B cell (primary cell): ENCODE data around the gene MGARP. TPM values are rescaled to one million over a fixed set of nuclear protein-coding genes. Genes with fewer than 3 reads are reported as not detected.

Experiments used
- ATAC-seq: fragments of 200-7000 bp; cut with Tn5 transposase; one replicate; pipeline ENCODE4 v1.10.0; 2021; ENCODE audit warnings: low read depth, mild to moderate bottlenecking, moderate number of reproducible peaks, moderate library complexity
- CTCF ChIA-PET: fragments of 350-600 bp; sonication (Branson Sonifier 250); formaldehyde crosslinking; loops from one replicate; lab custom pipeline; 2021; ENCODE audit warnings: antibody characterized with exemption, inconsistent platforms; lab: Charles Lee
- POLR2A ChIA-PET: fragments of 350-600 bp; sonication (Branson Sonifier 250); formaldehyde crosslinking; loops from one replicate; lab custom pipeline; 2021; ENCODE audit warnings: antibody characterized with exemption; lab: Charles Lee
- DNase-seq: peaks from one replicate; pipeline ENCODE4 v3.0.0; 2013
- H2AFZ ChIP-seq: 2 replicates; pipeline ENCODE4 v1.6.1; 2012; ENCODE audit warnings: mild to moderate bottlenecking, low read depth, low read length; ENCODE audit not compliant: insufficient read depth, poor library complexity, severe bottlenecking
- H3K27ac ChIP-seq, 2 donors: 1 replicate in 1 of 2; 2 replicates in 1 of 2; pipeline ENCODE4 v1.5.1; 2012 to 2013; ENCODE audit warnings: low read length in 2 of 2, mild to moderate bottlenecking in 2 of 2, moderate library complexity in 1 of 2
- H3K27me3 ChIP-seq, 4 experiments: fragments of 200-600 bp in 1 of 4; sonication (generic) in 1 of 4; replicated peaks in 1 of 4; 1 replicate in 2 of 4; 2 replicates in 2 of 4; pipeline versions ENCODE4 v1.6.1 to v1.7.0; 2013 to 2016; ENCODE audit warnings: low read length in 3 of 4, mild to moderate bottlenecking in 2 of 4, mixed read lengths in 1 of 4, moderate library complexity in 1 of 4; ENCODE audit not compliant: insufficient read depth in 4 of 4, control insufficient read depth in 3 of 4; ENCODE audit errors: control extremely low read depth in 1 of 4
- H3K36me3 ChIP-seq, 2 experiments: replicated peaks in 1 of 2; 1 replicate in 1 of 2; 2 replicates in 1 of 2; pipeline versions ENCODE4 v1.6.1 to v1.7.1; 2013; ENCODE audit warnings: low read length in 1 of 2; ENCODE audit not compliant: insufficient read depth in 2 of 2, control insufficient read depth in 1 of 2; ENCODE audit errors: control extremely low read depth in 1 of 2, extremely low read depth in 1 of 2
- H3K4me1 ChIP-seq, 2 donors: fragments of 200-600 bp in 1 of 2; sonication (generic) in 1 of 2; 1 replicate in 1 of 2; 2 replicates in 1 of 2; pipeline versions ENCODE4 v1.5.1 to v1.6.1; 2013 to 2017; ENCODE audit warnings: low read length in 2 of 2; ENCODE audit not compliant: control insufficient read depth in 2 of 2, insufficient read depth in 2 of 2
- H3K4me2 ChIP-seq: replicated peaks from 2 replicates; pipeline ENCODE3; 2012; ENCODE audit warnings: mild to moderate bottlenecking, low read depth, low read length; ENCODE audit not compliant: poor library complexity, severe bottlenecking
- H3K4me3 ChIP-seq, 5 experiments: fragments of 200-600 bp in 1 of 5; sonication (generic) in 1 of 5; 1 replicate in 3 of 5; 2 replicates in 2 of 5; pipeline versions ENCODE4 v1.5.1 to v1.7.0; 2011 to 2016; ENCODE audit warnings: low read length in 4 of 5, mild to moderate bottlenecking in 4 of 5, low read depth in 2 of 5, control low read depth in 1 of 5, moderate library complexity in 1 of 5; ENCODE audit not compliant: insufficient read depth in 1 of 5; ENCODE audit errors: control extremely low read depth in 1 of 5, extremely low read depth in 1 of 5
- H3K79me2 ChIP-seq: fragments of 200-600 bp; sonication (generic); one replicate; pipeline ENCODE4 v1.6.0; 2016; ENCODE audit warnings: low read length; ENCODE audit not compliant: control insufficient read depth, insufficient read depth
- H3K9ac ChIP-seq: fragments of 200-600 bp; sonication (generic); 2 replicates; pipeline ENCODE4 v1.6.1; 2017; ENCODE audit warnings: mild to moderate bottlenecking, low read length, moderate library complexity
- H3K9me3 ChIP-seq, 3 donors: one replicate each; pipeline versions ENCODE4 v1.6.1 to v1.7.1; 2013; ENCODE audit warnings: low read length in 2 of 3; ENCODE audit not compliant: control insufficient read depth in 2 of 3, insufficient read depth in 1 of 3; ENCODE audit errors: control extremely low read depth in 1 of 3
- H4K20me1 ChIP-seq: 2 replicates; pipeline ENCODE4 v1.6.0; 2012; ENCODE audit warnings: mild to moderate bottlenecking, low read length; ENCODE audit not compliant: insufficient read depth, control insufficient read depth, poor library complexity, severe bottlenecking
- H3K27ac Mint-ChIP-seq: one replicate; pipeline ENCODE4 v1.8.0; 2021; ENCODE audit warnings: mixed read lengths
- H3K27me3 Mint-ChIP-seq: one replicate; pipeline ENCODE4 v1.8.0; 2021; ENCODE audit warnings: mixed read lengths
- H3K4me1 Mint-ChIP-seq: one replicate; pipeline ENCODE4 v1.8.0; 2021; ENCODE audit warnings: mixed read lengths
- H3K4me3 Mint-ChIP-seq: one replicate; pipeline ENCODE4 v1.8.0; 2021; ENCODE audit warnings: mixed read lengths
- H3K9me3 Mint-ChIP-seq: one replicate; pipeline ENCODE4 v1.8.0; 2022; ENCODE audit warnings: mixed read lengths; ENCODE audit not compliant: insufficient read depth
- EZH2 ChIP-seq: IDR thresholded peaks from 2 replicates; pipeline ENCODE4 v1.6.1; 2012; ENCODE audit warnings: borderline replicate concordance, low read depth, mild to moderate bottlenecking, moderate library complexity, low read length; ENCODE audit not compliant: insufficient read depth, poor library complexity, severe bottlenecking
- WGBS: methylation state at CpG from one replicate; pipeline ENCODE4 v1.1.5; 2013; ENCODE audit warnings: missing lambda C conversion rate; ENCODE audit not compliant: insufficient coverage; 5-methylcytosine and 5-hydroxymethylcytosine counted together
- intact Hi-C: fragments of 100-400 bp; cut with micrococcal nuclease; formaldehyde crosslinking; loops from one replicate; pipeline ENCODE4 v1.10.0; 2022
- polyA plus RNA-seq: library from polyadenylated mRNA; depleted of rRNA; stranded (reverse); fragments of >200 nt; gene quantifications from 2 replicates; pipeline ENCODE4 v1.2.3, GENCODE V29; 2012
- total RNA-seq, 2 donors: library from RNA; stranded (reverse); fragments of 120-200 nt in 1 of 2; gene quantifications; 1 replicate in 1 of 2; 2 replicates in 1 of 2; pipeline versions ENCODE4 v1.2.3 to v1.2.4, GENCODE V29; 2013 to 2022
- TF ChIP-seq, protein P1 (sequence below): fragments of 200-600 bp; IDR thresholded peaks from one replicate; pipeline ENCODE4 v1.8.0; 2022; ENCODE audit warnings: antibody characterized with exemption, mild to moderate bottlenecking

Gene MGARP
- total and polyA plus RNA-seq, 2 donors (not counting 1 experiment from before 2014, with no cell fraction given) = 0.28 TPM; not detected in 1

DNA sequence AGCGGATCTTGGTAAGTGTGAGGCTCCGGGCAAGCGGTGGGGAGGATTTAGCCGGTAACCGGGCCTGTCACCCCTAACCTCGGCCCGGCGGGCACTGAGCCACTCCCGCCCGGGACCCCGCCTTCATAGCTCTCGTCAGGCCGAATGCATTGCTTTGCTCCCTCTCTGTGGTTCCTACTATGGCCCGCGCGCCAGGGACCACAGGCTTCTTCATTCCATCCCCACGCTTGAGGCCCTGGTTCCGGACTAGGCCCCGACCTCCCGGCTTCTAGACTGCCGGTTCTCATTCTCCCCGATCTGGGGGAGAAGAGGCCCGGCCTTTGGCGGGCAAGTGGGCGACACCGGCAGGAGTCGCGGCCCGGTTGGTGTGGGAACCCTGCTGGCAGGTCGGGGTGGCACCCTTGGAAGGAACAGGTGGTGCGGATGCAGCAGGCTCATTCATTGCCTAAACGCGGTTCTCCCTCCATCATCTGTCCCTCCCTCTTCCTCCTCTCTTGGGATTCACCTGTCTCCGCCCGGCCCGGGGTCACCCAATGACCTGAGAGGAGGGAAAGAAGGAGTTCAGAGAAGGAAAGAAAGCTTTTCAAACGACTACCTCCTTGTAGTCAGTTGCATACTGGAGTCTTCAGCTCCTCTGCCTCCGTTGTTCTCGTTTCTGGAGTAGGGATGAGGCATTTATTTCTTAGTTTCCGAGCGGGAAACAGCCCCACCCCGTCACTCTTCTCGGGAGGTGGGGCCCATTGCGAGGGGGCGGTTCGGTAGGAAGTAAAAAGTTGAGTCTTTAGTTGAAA, 22.0 kb upstream of the MGARP start, which contains the start of gene NDUFC1:
Gene NDUFC1, minus strand, starts transcription at position 657 of the 791 bp plus-strand sequence. CDS start 6,679 bp downstream, outside the sequence.
- H3K79me2 ChIP-seq = peaks cover 79% of the 10 kb centered on the region
- Mint-ChIP-seq H3K4me1 (peaks cover 52% of the 10 kb centered on the region), H3K4me3 (peak within 1 kb of the TSS; percentile 99), H3K9me3 (no peaks in the 10 kb centered on the region), H3K27ac (peak within 1 kb of the TSS; percentile 99), H3K27me3 (no peaks in the 10 kb centered on the region)
- ATAC-seq (peak; percentile 42), DNase-seq (peak; percentile 83)
- no peaks in the 10 kb centered on the region for H3K9me3 ChIP-seq
- intact Hi-C loops = loop anchor here (1.0 to 5.0 kb wide), 9 partner anchors 10 to 851 kb away; partner anchors contain the start of genes ELF2, NOCT and SETD7
- H3K4me3 ChIP-seq = peak within 1 kb of the TSS; percentile 75 to 98 (median 93)
- WGBS = under 1% methylated on average over 30 of the region's 46 CpGs
- H3K27ac ChIP-seq = peak within 1 kb of the TSS; percentile 91 to 96
- POLR2A ChIA-PET = interaction anchor here (0.5 to 3.0 kb wide), 6 partner anchors 8 to 266 kb away, joined by 3 to 28 read pairs (median 6); partner anchors contain the start of genes ELF2 and SETD7
- peaks cover 22% of the 10 kb centered on the region in 2 donors for H3K4me1 ChIP-seq
- H4K20me1 ChIP-seq = peaks cover 8% of the 10 kb centered on the region
- no peak for TF ChIP-seq EZH2
- TF ChIP-seq, protein P1, sequence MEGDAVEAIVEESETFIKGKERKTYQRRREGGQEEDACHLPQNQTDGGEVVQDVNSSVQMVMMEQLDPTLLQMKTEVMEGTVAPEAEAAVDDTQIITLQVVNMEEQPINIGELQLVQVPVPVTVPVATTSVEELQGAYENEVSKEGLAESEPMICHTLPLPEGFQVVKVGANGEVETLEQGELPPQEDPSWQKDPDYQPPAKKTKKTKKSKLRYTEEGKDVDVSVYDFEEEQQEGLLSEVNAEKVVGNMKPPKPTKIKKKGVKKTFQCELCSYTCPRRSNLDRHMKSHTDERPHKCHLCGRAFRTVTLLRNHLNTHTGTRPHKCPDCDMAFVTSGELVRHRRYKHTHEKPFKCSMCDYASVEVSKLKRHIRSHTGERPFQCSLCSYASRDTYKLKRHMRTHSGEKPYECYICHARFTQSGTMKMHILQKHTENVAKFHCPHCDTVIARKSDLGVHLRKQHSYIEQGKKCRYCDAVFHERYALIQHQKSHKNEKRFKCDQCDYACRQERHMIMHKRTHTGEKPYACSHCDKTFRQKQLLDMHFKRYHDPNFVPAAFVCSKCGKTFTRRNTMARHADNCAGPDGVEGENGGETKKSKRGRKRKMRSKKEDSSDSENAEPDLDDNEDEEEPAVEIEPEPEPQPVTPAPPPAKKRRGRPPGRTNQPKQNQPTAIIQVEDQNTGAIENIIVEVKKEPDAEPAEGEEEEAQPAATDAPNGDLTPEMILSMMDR = peak; percentile 72
- CTCF ChIA-PET = interaction anchor here (0.7 to 4.1 kb wide), 13 partner anchors 9 to 272 kb away, joined by 3 to 24 read pairs (median 4); partner anchors contain the start of gene ELF2
- peak within 1 kb of the TSS; percentile 86 for H2AFZ ChIP-seq
- peaks cover 0 to 6% of the 10 kb centered on the region in 2 experiments for H3K36me3 ChIP-seq
- peak within 1 kb of the TSS; percentile 91 for H3K9ac ChIP-seq
- no peaks in the 10 kb centered on the region for H3K27me3 ChIP-seq
- H3K4me2 ChIP-seq = peak within 1 kb of the TSS; percentile 73
